Stomach (tissue), 9 donors: ENCODE measurements around the gene WNT11. TPM values are rescaled to one million over a fixed set of nuclear protein-coding genes. Genes with fewer than 3 reads are reported as not detected.
A peak's percentile ranks its signal among the peaks of the same experiment; 100 is the strongest.

ENCODE experiments used
- DNase-seq, 2 donors: peaks; one replicate each; pipeline versions ENCODE4 v3.0.0 to v3.0.0-alpha.2; 2013 to 2019
- H3K27ac ChIP-seq, 5 donors: fragments of 200-600 bp in 4 of 5; sonication (generic) in 4 of 5; one replicate each; pipeline ENCODE4 v1.5.1; 2013 to 2019; ENCODE audit warnings: mild to moderate bottlenecking in 1 of 5, moderate library complexity in 1 of 5
- H3K27me3 ChIP-seq, 3 donors: fragments of 200-600 bp; sonication (generic); one replicate each; pipeline ENCODE4 v1.5.1; 2017 to 2019; ENCODE audit warnings: mixed run types in 1 of 3
- H3K36me3 ChIP-seq, 4 donors: fragments of 200-600 bp; sonication (generic); 1 replicate in 3 of 4; 2 replicates in 1 of 4; pipeline ENCODE4 v1.5.1; 2016 to 2019
- H3K4me1 ChIP-seq, 4 donors: fragments of 200-600 bp; sonication (generic); one replicate each; pipeline ENCODE4 v1.5.1; 2016 to 2019
- H3K4me3 ChIP-seq, 4 donors: fragments of 200-600 bp; sonication (generic) in 3 of 4; one replicate each; pipeline ENCODE4 v1.5.1; 2016 to 2019; ENCODE audit warnings: mild to moderate bottlenecking in 1 of 4
- H3K9me3 ChIP-seq, 4 donors: fragments of 200-600 bp; sonication (generic); one replicate each; pipeline ENCODE4 v1.5.1; 2016 to 2019
- EP300 ChIP-seq: sonication (generic); formaldehyde crosslinking; IDR thresholded peaks from one replicate; pipeline ENCODE4 v1.6.1; 2017; ENCODE audit warnings: antibody characterized with exemption
- POLR2A ChIP-seq, 4 donors: fragments of 450-650 bp; IDR thresholded peaks; one replicate each; pipeline ENCODE4 v1.6.1; 2016; ENCODE audit warnings: antibody characterized with exemption in 4 of 4, control low read depth in 2 of 4, mild to moderate bottlenecking in 1 of 4, moderate library complexity in 1 of 4
- POLR2AphosphoS5 ChIP-seq, 3 donors: sonication (generic); formaldehyde crosslinking; IDR thresholded peaks; one replicate each; pipeline ENCODE4 v1.6.1; 2016; ENCODE audit warnings: antibody characterized with exemption in 3 of 3
- WGBS, 5 donors: extraction: QIAGEN DNeasy Blood & Tissue Kit in 3 of 5; methylation state at CpG; one replicate each; pipeline versions ENCODE4 v1.1.5 to v1.1.7; 2013 to 2018; 5-methylcytosine and 5-hydroxymethylcytosine counted together
- intact Hi-C: fragments of 100-400 bp; cut with DNase I; formaldehyde crosslinking; loops from one replicate; pipeline ENCODE4 v1.15.1; 2023; ENCODE audit warnings: low total_unique reads
- polyA plus RNA-seq, 3 donors: library from polyadenylated mRNA; stranded (reverse); fragments of 200-250 nt; gene quantifications; one replicate each; pipeline ENCODE4 v1.2.3, GENCODE V29; 2013
- total RNA-seq, 5 donors: library from RNA; depleted of rRNA; stranded (reverse); fragments of >200 nt; gene quantifications; one replicate each; pipeline versions ENCODE4 v1.1.0 to v1.2.3, GENCODE V29; 2014 to 2016
- TF ChIP-seq, protein P1 (sequence below), 7 experiments: fragments of 450-650 bp in 4 of 7; fragments of 200-600 bp in 3 of 7; sonication (generic) in 3 of 7; IDR thresholded peaks; one replicate each; pipeline ENCODE4 v1.5.1; 2016 to 2019; ENCODE audit warnings: antibody characterized with exemption in 7 of 7, control low read depth in 2 of 7, mild to moderate bottlenecking in 1 of 7
- donor health status: healthy with polysubstance abuse.
- donor health status: Bipolar disorder and iron deficiency.
- donor health status: healthy.

Gene WNT11
- total and polyA plus RNA-seq, 8 donors = 0.12 to 96.7 (median 1.3) TPM; not detected in 2

DNA sequence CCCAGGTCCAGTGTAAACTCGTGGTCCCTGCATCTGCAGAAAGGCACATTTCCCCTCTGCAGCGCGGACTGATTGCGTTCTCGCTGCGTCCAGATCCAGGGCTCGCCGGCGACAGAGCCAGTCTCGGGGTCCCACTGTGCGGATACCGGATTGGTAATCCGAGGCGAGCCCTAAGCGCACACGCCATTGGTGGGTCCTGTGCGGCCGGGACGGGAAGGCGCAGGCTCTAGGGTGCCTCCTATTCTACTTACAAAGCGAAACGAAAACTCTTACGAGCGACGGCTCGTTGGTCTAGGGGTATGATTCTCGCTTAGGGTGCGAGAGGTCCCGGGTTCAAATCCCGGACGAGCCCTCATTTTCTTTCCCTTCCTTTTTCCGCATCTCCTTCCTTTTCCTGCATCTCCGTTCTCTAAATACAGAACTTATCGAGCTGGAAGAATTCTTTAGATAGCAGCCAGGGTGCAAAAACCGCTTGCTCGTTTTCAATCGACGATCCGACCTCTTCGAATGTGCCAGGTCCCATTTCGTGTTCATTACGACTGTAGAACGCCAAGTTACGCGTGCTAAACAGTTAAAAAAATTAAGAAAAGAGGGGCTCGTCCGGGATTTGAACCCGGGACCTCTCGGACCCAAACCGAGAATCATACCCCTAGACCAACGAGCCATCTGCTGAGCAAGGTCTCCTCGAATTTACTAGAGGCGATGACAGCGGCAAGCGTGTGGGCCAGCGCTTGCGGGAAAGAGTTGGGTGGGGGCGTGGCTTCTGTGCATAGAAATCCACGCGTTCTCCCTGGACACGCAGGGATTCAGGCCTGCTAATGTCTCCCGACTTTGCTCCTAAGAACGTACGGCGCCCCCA lies 29.2 kb upstream of the WNT11 start:
- Histone ChIP-seq H3K4me3 (peak overlapping the region; percentile 80 to 97 (median 91)), H3K36me3 (no peaks in the 10 kb centered on the region), H3K27ac (peak overlapping the region; percentile 64 to 90 (median 86)), H3K9me3 (no peaks in the 10 kb centered on the region), H3K4me1 (peaks cover 9 to 27% (median 21%) of the 10 kb centered on the region in 4 donors), H3K27me3 (no peaks in the 10 kb centered on the region)
- DNase-seq = peak; percentile 89 to 97
- TF ChIP-seq, protein P1, sequence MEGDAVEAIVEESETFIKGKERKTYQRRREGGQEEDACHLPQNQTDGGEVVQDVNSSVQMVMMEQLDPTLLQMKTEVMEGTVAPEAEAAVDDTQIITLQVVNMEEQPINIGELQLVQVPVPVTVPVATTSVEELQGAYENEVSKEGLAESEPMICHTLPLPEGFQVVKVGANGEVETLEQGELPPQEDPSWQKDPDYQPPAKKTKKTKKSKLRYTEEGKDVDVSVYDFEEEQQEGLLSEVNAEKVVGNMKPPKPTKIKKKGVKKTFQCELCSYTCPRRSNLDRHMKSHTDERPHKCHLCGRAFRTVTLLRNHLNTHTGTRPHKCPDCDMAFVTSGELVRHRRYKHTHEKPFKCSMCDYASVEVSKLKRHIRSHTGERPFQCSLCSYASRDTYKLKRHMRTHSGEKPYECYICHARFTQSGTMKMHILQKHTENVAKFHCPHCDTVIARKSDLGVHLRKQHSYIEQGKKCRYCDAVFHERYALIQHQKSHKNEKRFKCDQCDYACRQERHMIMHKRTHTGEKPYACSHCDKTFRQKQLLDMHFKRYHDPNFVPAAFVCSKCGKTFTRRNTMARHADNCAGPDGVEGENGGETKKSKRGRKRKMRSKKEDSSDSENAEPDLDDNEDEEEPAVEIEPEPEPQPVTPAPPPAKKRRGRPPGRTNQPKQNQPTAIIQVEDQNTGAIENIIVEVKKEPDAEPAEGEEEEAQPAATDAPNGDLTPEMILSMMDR (IDR thresholded peaks at IDR 0.05) = no peak
- TF ChIP-seq EP300 = no peak
- peak; percentile 52 to 75 (median 53) for TF ChIP-seq POLR2AphosphoS5 (IDR thresholded peaks at IDR 0.05)
- no peak for TF ChIP-seq POLR2A (IDR thresholded peaks at IDR 0.05)
- 0% methylated on average over 54 to 65 of the region's 65 CpGs for WGBS, 5 donors
- intact Hi-C loops = no loop called here

DNA sequence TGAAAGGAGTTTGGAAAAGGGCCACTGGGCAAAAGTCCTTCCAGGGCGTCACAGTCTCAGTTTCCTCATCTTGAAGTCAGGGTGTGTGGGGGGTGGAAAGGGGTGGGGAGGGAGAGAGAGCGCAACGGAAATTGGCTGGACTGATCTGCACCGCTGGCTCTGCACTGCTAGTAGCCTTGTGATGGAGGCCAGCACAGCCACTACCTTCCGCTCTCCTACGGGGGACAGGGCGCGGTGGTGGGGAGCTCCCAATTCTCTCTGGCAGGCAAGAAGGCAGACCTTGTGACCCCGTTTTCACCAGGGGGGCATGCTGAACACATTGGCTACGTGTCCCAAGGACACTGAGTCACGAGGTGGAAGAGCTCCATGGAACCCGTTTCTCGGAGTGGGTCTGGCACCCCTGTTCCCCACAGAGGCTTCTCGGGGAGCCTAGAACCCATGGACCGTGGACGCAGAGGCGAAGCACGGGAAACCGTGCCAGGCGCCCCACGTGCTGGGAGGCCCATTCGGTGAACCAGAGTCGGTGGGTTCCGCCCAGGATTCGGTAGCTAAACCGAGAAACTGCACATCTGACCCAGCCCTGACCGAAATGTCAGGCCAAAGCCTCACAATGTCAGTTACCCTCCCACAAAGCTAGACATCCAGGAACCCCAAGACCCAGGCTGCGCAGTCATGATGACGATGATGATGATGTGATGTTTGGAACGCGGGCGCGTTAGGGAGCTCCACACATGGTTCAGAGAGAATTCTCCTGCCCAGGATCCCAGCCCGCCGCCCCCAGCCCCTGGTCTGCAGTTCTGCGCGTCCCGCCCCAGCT lies 28.3 kb upstream of the WNT11 start:
- no peaks in the 10 kb centered on the region for H3K36me3 ChIP-seq
- DNase-seq = peak; percentile 26 to 56
- H3K9me3 ChIP-seq = no peaks in the 10 kb centered on the region
- 3 to 18% (median 9%) methylated on average over 21 to 38 of the region's 38 CpGs for WGBS, 5 donors
- intact Hi-C loops = no loop called here
- peak overlapping the region; percentile 53 to 90 (median 86) for H3K27ac ChIP-seq
- H3K4me1 ChIP-seq = peaks cover 9 to 27% (median 21%) of the 10 kb centered on the region in 4 donors
- peak overlapping the region; percentile 80 to 97 (median 91) for H3K4me3 ChIP-seq
- H3K27me3 ChIP-seq = no peaks in the 10 kb centered on the region
- TF ChIP-seq POLR2A (IDR thresholded peaks at IDR 0.05) (no peak), POLR2AphosphoS5 (IDR thresholded peaks at IDR 0.05) (no peak), EP300 (no peak)
- TF ChIP-seq, protein P1 (IDR thresholded peaks at IDR 0.05) = no peak

DNA sequence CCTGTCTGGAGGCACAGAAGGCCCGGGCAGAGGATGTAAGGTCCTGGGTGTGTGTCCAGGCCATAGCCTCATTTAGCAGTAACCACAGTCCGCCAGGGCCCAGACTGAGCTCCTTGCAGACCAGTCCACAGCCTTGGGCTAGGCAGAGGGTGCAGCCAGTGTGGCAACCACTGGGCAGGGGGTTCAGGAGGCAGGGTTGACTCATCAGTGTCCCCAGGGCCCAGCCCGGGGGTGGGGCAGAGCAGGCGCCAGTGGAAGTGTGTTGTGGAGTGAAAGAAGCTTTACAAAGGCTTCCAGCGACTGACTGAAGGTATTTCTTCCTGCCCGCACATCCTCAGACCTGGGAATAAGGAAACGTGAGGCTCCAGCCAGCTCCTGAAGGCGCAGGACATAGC lies 27.7 kb upstream of the WNT11 start:
- no peaks in the 10 kb centered on the region for H3K27me3 ChIP-seq
- intact Hi-C loops = no loop called here
- no peak for DNase-seq
- WGBS, 5 donors = 45 to 72% (median 67%) methylated on average over 7 to 8 of the region's 8 CpGs
- peaks cover 9 to 27% (median 21%) of the 10 kb centered on the region in 4 donors for H3K4me1 ChIP-seq
- H3K36me3 ChIP-seq = no peaks in the 10 kb centered on the region
- H3K9me3 ChIP-seq = no peaks in the 10 kb centered on the region
- peak overlapping the region; percentile 80 to 97 (median 91) for H3K4me3 ChIP-seq
- TF ChIP-seq POLR2AphosphoS5 (IDR thresholded peaks at IDR 0.05) (no peak), EP300 (no peak), POLR2A (IDR thresholded peaks at IDR 0.05) (no peak)
- TF ChIP-seq, protein P1 (IDR thresholded peaks at IDR 0.05) = no peak
- peak overlapping the region in 4 of 5 donors; percentile 82 to 90 (median 86) for H3K27ac ChIP-seq

GRCh38 chr11:76233196-76233921 lies 27.1 kb upstream of the WNT11 start:
- H3K4me3 ChIP-seq = no peak overlapping the region
- peak overlapping the region in 2 of 5 donors; percentile 86 to 87 for H3K27ac ChIP-seq
- intact Hi-C loops = no loop called here

More at GRCh38 chr11:76233196-76233921, 27.1 kb upstream of the WNT11 start:
- DNase-seq = no peak
- Histone ChIP-seq H3K4me1 (peaks cover 9 to 27% (median 21%) of the 10 kb centered on the region in 4 donors), H3K36me3 (no peaks in the 10 kb centered on the region), H3K27me3 (no peaks in the 10 kb centered on the region), H3K9me3 (no peaks in the 10 kb centered on the region)
- TF ChIP-seq EP300 (no peak), POLR2A (IDR thresholded peaks at IDR 0.05) (no peak)
- TF ChIP-seq, protein P1 (IDR thresholded peaks at IDR 0.05) = no peak
- WGBS, 5 donors = 93 to 96% (median 94%) methylated on average over 9 of the region's 9 CpGs
